ENCODE data around the gene ZNF823.

GRCh38 chr19:11693505-11694499 is 44.9 kb downstream of the ZNF823 start:
- TF ChIP-seq CHD2 (IDR thresholded peaks at IDR 0.05; ENCODE audit: low read length, partially characterized antibody) (peak; percentile 98), RFX5 (IDR thresholded peaks at IDR 0.05; ENCODE audit: low read length) (no peak)
- TF ChIP-seq, protein P1, sequence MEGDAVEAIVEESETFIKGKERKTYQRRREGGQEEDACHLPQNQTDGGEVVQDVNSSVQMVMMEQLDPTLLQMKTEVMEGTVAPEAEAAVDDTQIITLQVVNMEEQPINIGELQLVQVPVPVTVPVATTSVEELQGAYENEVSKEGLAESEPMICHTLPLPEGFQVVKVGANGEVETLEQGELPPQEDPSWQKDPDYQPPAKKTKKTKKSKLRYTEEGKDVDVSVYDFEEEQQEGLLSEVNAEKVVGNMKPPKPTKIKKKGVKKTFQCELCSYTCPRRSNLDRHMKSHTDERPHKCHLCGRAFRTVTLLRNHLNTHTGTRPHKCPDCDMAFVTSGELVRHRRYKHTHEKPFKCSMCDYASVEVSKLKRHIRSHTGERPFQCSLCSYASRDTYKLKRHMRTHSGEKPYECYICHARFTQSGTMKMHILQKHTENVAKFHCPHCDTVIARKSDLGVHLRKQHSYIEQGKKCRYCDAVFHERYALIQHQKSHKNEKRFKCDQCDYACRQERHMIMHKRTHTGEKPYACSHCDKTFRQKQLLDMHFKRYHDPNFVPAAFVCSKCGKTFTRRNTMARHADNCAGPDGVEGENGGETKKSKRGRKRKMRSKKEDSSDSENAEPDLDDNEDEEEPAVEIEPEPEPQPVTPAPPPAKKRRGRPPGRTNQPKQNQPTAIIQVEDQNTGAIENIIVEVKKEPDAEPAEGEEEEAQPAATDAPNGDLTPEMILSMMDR (IDR thresholded peaks at IDR 0.05): peak; percentile 16; the same call in 1 of the 2 replicates
